SK-N-SH (cell line): ENCODE measurements around the gene TSPAN12.

ENCODE experiments used
- RFX5 ChIP-seq: IDR thresholded peaks from 2 replicates; pipeline ENCODE4 v1.6.1; 2012; ENCODE audit warnings: mild to moderate bottlenecking, improper control_type of control experiment, low read length
- TF ChIP-seq, protein P1 (sequence below): fragments of 200-600 bp; sonication (generic); IDR thresholded peaks from 2 replicates; pipeline ENCODE4 v1.6.1; 2017; ENCODE audit warnings: antibody characterized with exemption, mild to moderate bottlenecking, moderate library complexity

GRCh38 chr7:120819861-120820260 is 38.1 kb downstream of the TSPAN12 start:
- TF ChIP-seq, protein P1, sequence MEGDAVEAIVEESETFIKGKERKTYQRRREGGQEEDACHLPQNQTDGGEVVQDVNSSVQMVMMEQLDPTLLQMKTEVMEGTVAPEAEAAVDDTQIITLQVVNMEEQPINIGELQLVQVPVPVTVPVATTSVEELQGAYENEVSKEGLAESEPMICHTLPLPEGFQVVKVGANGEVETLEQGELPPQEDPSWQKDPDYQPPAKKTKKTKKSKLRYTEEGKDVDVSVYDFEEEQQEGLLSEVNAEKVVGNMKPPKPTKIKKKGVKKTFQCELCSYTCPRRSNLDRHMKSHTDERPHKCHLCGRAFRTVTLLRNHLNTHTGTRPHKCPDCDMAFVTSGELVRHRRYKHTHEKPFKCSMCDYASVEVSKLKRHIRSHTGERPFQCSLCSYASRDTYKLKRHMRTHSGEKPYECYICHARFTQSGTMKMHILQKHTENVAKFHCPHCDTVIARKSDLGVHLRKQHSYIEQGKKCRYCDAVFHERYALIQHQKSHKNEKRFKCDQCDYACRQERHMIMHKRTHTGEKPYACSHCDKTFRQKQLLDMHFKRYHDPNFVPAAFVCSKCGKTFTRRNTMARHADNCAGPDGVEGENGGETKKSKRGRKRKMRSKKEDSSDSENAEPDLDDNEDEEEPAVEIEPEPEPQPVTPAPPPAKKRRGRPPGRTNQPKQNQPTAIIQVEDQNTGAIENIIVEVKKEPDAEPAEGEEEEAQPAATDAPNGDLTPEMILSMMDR, result no peak
- TF ChIP-seq RFX5, result no peak
